GM19467 (cell line): Measurements from ENCODE around the gene RBP5.

Source experiments
- ATAC-seq: cut with Tn5 transposase; IDR thresholded peaks from one replicate; pipeline ENCODE4 v1.9.1; 2021; ENCODE audit warnings: mild to moderate bottlenecking, moderate library complexity; ENCODE audit not compliant: unreplicated experiment

The RBP5 gene, protein sequence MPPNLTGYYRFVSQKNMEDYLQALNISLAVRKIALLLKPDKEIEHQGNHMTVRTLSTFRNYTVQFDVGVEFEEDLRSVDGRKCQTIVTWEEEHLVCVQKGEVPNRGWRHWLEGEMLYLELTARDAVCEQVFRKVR

DNA sequence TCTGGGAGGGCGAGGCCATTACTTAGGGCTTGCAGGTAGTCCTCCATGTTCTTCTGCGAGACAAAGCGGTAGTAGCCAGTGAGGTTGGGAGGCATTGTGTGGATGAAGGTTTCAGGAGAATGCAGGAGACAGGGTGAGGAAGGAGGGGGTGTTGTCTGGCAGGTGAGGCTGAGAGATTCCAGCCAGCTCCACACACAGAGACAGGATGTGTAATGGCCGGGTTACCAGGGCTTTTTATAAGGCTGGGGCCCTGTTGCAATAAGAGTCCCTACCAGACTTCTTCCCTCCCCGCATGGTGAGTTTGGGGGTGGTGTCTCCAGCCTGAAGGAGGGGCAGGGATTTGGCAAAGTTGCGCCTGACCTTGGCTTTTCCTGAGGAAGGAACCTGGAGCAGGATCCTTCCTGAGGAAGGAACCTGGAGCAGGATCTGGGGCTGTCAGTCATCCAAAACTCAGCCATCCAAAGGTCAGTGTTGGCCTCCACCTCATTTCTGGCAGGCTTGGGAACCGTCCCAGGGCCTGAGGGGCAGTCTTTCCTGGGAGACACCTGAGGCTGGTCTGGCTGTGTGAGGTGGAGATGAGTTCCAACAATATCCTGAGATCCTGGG lies at the start of gene RBP5:
RBP5 (minus strand) TSS at position 209 of the 606 bp plus-strand sequence; CDS start at position 95, 114 bp downstream.
- ATAC-seq = no peak

DNA sequence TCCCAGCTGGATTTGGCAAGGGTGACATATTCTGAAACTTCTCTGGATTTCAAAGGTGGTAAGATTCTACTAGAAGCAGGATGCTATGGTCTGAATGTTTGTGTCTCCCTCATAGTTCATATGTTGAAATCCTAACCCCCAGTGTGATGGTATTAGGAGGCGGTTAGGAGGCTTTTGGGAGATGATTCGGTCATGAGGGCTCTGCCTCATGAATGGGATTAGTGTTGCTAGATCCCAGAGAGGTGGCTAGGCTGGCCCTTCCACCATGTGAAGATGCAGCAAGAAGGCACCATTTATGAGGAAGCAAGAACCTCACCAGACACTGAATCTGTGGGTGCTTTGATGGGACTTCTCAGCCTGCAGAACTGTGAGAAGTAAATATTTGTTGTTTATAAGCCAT lies 49.8 kb upstream of the RBP5 start:
- ATAC-seq = no peak

DNA sequence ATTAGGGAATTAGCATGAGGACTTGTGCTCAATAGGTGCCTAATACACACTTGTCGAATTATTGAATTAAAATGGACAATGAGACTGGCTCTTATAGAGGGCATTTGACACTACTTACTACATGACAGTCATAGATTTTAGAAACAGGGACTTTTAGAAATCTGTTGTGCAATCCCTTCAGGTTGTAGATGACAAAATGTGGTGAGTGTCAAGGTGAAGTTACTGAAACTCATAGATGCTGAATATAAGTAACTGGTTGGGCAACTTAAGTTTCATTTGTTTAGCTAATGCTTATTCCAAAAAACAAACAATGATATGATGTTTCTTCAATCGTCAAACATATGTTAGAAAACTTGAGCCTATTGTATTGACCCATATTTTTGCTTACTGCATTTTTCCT lies 47.9 kb upstream of the RBP5 start:
- no peak for ATAC-seq

DNA sequence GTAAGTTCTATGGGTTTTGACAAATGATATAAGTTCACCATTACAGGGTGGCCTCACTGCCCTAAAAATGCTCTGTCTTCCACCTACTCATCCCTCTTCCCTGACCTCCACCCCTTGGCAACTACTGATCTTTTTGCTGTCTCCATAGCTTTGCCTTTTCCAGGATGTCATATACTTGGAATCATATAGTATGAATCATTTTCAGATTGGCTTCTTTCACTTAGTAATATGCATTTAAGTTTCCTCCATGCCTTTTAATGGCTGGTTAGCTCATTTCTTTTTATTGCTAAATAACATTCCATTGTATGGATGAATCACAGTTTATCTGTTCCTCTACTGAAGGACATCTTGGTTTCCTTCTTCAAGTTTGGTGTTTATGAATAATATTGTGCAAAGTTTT lies 46.8 kb upstream of the RBP5 start:
- no peak for ATAC-seq

DNA sequence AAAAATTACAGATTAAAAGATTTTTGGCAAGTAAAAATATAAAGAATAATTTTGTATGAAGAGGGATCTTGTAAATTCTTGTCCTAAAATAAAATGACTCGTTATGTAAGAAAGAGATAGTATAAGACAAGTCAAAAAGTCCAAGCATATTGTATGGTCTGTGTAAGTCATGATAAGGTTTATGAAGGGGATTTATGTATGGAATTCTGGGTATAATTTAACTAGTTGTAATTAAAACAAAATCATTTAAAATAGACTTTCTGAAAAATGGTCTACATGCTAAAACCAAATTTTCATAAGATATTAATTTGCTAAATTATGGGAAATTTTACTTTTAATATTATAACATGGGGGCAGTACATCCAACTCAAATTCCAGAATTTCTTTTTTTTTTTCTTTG lies 43.2 kb upstream of the RBP5 start:
- ATAC-seq = no peak

DNA sequence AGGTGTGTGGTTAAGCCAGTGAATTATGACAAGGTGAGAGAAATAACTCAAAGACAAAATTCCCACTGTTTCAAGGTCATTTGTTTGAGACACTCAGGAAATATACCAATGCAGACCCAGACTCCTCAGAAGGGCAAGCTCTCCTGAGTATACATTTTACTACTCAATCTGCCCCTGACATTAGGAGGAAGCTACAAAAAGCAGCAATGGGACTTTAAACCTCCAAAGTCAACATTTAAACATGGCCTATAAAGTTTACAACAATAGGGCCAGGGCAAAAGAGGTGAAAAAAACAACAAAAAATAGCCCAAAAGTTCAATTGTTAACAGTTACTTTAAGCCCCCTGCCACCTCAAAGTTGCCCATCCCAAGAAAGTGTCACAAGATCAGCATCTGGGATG lies 41.3 kb upstream of the RBP5 start:
- no peak for ATAC-seq

DNA sequence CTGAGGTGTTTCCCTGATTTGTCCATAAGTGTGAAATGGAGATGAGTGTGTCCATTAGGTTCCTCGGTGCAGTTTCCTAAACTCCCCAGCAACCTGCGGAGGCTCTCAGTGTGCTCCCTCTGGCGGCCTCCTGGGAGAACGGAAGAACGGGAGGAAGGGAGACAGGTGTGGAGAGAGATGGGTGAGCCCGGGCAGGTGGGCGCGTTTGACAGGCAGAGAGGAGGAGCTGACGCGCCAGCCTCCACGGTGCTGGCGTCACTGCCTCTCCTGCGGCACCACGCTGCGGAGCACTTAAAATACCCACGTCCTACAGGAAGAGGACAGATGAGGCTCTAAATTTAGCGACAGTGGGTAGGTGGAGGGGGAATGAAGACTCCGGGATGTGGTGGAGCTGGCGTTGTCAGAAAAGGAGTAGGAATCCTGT lies 34.0 kb upstream of the RBP5 start:
- ATAC-seq = no peak

DNA sequence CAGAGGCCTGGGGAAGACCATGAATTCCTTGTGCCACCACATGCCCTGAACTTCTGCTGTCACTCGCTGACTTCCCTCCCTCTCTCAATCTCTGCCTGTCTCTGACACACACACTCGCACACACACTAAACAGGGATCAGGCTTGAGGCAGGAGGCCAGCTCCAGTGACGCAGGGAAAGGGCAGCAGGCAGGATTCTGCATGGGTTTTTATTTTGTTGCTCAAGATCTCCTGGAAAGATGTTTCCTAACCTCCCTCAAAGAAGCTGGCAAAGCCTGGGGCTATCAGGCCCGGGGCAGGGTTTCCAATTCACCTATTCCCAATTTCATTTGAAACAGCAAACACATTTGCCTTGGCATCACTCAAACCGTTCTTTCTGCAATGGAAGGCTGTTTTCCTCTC lies 33.1 kb upstream of the RBP5 start:
- no peak for ATAC-seq

DNA sequence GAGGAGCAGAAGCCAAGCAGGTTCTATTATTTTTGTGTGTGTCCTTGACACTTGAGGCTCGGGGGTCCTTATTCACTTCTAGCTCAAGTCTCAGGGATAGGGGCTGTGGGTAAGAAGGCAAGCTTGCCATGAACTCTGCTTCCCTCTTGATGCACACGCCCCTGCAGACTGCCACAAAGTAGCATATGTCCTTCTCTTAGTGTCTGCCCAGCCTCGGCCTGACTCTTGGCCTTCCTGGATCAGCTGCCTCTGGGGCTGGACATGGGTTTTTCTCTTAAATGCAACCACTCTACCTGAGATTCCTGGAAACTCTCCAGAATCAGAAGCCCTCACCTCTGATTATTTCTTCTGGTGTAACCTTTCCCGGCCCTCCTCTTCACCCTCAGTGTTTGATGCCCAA lies 32.6 kb upstream of the RBP5 start:
- ATAC-seq = no peak

DNA sequence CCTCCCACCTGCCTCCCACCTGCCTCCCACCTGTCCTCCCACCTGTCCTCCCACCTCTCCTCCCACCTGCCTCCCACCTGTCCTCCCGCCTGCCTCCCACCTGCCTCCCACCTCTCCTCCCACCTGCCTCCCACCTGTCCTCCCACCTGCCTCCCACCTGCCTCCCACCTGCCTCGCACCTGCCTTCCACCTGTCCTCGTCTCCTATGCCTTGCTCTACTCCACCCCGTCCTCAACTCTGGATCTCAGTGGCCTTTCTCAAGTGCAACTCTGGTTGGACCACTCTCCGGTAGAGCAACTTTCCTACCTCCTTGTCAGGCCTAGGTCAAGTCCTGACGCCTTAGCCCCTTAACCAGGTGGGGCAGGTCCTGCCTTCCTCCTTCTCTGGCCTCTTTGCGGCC lies 31.5 kb upstream of the RBP5 start:
- ATAC-seq = no peak

DNA sequence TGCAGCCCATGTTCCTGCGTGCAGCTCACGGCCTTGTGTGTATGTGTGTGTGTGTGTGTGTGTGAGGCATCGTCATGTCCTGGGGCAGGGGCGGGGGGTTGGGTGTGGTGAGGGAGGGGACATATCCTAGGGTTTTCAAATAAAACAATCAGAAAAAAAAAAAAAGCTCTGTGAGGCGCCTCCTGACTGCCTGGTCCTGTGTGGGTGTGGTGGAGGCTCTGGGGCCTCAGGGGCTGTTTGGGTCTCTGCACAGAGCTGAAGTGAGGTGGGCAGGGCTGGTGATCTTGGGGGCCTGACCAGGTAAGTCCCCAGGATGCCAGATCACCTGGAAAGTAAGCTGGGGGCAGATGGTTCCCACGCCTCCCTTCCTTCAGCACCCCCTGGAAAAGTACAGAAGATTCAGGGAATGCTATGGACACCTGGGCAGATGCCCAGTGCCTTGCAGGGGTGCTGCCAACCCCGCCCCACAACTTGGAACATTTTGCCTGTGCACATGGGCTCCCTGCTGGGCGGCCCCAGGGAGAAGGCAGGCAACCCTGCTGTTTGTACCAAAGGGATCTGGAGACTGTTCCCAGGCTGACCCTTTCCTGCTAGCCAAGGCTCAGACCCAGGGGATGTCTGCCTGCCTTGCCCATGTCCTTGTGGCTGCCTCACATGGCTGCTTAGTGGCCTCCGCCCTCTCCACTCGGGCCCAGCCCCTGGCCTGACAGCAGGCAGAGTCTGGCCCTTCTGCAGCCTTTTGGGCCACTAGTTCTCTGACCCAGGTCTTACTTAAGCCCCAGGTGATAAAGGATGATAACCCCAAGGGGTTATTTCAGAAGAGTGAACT lies 30.3 kb upstream of the RBP5 start:
- ATAC-seq = no peak

DNA sequence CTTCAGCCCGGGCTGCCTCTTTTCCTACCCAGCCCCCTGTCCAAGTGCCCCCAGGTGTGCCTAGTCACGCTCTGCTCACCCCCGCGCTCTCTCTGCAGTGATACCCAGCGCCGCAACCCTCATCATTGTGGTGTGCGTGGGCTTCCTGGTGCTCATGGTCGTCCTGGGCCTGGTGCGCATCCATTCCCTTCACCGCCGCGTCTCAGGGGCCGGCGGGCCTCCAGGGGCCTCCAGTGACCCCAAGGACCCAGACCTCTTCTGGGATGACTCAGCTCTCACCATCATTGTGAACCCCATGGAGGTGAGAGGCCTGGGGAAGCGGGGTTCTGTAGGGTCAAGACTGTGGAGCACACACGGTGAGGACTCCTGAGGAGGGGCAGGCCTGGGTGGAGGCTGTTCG lies 28.7 kb upstream of the RBP5 start:
- ATAC-seq = no peak

DNA sequence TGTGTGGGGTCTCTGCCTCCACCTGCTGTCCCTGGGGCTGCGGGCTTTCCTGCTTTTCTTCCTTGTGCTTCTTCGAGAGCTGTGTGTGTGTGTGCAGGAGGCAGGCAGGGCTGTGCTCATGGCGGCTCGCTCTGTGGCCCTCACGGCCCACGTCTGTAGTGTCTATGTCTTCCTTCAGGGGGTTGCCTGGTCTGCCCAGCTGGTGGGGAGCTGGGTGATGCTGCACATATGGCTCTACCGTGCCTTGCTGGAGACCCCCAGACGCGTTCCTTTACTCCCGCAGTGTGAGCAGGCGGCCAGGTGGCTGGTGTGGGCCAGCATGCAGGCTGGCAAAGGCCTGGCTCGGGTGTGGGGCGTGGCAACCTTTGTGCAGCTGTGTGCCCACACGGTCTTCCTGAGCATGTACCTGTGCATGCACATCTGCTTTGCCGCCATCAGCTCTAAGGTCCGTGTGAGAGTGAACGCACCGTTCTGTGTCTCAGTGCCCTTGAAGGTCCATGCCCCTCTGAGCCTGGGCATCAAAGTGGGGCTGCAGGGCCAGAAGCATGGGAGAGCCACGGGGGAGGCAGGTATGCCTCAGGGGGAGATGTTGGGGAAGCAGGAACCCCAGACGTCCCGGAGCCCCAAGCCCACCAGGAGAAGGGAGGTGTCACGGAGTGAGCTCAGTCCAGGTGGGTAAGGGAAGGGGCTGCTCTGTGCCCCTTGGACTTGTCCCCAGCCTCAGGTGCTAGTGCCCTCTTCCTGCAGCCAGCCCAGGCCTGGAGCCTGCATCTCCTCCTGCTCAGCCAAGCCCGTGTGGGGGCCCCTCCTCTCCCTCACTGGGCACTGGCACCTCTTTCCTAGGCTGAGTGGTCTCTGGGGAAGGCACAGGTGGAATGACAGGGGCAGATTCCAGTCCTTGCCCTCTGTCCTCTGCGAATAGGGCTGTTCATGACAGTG lies 27.8 kb upstream of the RBP5 start:
- ATAC-seq = no peak

DNA sequence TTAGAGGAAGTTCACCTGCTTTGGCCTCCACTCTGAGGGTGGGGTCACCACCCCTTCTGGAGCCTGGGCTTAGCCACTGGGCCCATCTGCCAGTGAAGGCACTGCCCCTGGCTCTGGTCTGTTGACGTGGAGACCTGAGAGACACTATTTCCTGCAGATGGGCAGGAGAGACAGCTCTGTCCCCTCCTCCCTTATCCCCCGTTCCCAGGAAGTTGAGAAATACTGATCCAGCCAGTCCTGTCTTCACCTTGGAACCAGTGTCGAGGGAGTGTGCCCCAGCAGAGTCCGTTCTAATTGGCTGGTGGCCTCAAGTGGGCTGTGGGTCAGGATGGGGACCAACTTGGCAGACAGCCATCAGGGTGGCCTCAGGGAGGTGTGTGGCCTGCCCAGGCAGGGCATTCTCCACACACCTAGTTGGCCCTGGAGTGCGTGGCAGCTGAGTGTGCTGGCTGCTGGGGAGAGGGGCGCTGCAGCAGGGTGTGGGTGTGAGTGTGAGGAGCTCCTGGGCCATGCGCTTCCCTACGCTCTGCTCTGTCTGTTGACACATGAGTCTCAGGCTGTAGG lies 26.9 kb upstream of the RBP5 start:
- no peak for ATAC-seq

DNA sequence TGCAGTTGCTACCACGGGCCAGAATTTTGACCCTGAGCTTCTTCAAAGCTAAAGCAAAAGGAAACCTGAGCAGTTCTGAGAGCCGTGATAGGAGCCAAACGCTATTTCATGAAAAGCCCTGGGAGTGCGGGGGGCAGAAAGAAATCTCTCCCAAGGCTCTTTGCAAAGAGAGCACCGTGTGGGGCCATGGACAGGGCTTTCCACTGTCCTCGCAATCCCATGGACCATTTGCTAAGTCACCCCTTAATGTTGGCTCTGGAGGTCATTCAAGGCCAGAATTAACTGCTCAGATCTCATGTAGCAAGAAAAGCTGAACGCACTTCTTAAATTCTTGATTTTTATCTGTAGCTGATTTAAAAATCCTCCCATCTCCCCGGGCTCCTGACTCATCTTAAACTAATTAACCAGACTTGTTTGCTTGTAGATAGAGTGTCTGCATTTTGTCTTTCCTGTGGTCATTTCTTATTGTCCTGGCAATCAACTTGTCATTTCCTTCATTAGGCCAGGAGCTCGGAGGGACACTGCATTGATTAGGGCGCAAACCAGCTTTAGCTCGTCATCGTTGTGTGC lies 26.3 kb upstream of the RBP5 start:
- no peak for ATAC-seq

DNA sequence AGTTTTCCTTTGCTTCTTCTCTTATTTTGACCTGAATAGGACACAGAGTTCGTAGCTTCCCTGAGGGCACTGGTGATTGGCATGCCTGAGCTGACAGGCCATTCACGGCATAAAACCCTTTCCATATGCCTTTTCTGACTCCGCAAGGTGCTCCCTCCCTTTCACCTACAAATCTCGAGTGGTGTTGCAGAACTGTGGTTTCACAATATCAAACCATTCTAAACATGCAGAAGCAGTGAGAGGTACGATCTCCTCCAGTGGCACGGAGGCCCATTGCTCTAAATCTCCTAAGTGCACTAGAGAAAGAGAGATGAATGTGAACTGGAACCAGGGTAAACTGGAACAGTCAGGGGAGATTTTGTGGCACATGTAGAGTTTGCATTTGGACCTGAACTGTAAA lies 25.4 kb upstream of the RBP5 start:
- ATAC-seq = no peak

DNA sequence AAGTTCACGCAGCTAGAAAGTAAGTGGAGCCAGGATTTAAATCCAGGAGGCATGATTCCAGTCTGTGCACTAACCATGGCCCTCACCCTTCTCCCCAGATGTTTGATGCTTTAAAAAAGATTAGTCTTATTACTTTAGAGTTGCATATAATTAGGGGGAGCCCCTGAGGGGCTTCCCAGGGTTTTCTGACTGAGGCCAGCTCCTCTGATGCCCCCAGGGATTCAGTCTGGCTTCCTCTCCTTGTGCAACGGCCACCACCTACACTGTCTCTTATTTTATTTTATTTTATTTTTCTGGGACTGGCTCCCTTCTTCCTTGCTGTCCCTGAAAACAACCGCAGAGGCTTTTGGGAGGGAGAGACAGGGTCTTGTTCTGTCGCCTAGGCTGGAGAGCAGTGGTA lies 24.1 kb upstream of the RBP5 start:
- ATAC-seq = no peak

DNA sequence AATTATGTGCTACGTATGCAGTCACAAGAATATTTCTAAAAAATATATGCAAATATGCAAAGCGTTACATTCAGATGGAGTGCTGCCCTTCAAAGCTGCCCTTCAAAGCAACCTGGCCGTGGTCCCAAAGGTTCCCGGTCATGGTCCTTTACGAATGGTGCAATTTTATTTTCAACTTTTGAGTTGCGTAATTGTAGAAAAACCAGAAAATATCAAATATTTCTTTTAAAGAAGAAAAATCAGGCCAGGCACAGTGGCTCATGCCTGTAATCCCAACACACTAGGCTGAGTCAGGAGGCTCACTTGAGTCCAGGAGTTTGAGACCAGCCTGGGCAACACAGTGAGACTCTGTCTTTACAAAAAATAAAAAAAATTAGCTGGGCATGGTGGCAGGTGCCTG lies 22.8 kb upstream of the RBP5 start:
- no peak for ATAC-seq

DNA sequence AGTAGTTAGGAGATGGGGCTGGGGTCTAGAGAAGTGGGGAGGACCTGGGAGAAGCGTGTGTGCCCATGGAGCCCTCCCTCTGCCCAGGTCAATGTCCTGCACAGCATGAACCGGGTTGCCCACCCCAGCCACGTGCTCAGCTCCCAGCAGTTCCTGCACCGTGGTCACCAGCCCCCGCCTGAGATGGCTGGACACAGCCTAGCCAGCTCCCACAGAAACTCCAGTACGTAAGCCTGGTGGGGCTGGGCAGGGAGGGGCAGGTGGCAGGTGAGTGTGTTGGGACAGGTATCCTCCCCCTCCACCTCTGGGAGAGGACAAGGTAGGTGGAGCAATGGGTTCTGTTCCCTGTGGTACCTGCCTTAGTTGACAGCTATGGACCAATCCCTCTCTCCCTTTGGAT lies 22.2 kb upstream of the RBP5 start:
- no peak for ATAC-seq

DNA sequence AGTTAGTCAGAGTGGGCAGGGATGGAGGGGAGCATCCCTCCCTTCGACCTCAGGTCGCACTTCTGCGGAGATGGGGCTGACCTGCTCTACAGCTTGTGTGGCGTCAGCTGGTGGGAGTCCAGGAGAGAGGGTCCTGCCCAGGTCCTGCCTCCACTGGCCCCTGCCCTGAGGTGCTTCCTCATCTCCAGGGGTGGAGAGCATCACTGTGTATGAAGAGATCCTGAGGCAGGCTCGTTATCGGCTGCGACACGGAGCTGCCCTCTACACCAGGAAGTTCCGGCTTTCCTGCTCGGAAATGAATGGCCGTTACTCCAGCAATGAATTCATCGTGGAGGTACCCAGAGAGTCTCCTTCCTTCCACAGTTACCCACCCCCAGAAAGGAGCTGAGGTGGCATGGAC lies 21.7 kb upstream of the RBP5 start:
- ATAC-seq = no peak

DNA sequence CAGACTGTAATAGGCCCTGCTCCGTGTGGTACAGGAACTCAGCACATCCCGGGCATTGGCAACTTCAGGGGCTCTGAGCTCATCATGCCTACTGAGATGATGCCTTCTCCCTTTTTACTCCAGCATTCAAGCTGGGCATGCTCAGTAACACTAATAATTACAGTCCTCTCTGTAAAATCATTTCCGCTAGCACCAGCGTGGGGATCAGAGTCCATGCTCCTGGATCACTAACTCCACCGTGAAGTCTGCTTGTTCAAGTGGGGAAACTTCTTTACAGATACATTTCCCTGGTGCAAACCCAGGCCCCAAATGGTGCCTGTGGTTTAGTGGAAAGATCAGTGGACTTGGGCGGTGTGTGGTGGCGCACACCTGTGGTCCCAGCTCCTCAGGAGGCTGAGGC lies 18.2 kb upstream of the RBP5 start:
- no peak for ATAC-seq
